WTC11 (cell line): Measurements from ENCODE around the gene PLCL2.

ENCODE experiments used
- ATF1 ChIP-seq: sonication (generic); formaldehyde crosslinking; IDR thresholded peaks from 2 replicates; pipeline ENCODE4 v1.8.1; 2023; ENCODE audit warnings: mild to moderate bottlenecking, moderate library complexity, missing genetic modification reagents
- EMX1 ChIP-seq: fragments of 250-450 bp; sonication (Bioruptor Pico); IDR thresholded peaks from 2 replicates; pipeline ENCODE4 v1.8.0; 2021; ENCODE audit warnings: mild to moderate bottlenecking
- ETV6 ChIP-seq: sonication (generic); formaldehyde crosslinking; IDR thresholded peaks from 2 replicates; pipeline ENCODE4 v1.8.1; 2022; ENCODE audit warnings: mild to moderate bottlenecking, missing genetic modification reagents
- MXD4 ChIP-seq: fragments of 250-450 bp; sonication (Bioruptor Pico); IDR thresholded peaks from 2 replicates; pipeline ENCODE4 v1.8.0; 2021; ENCODE audit warnings: mild to moderate bottlenecking, moderate library complexity, borderline replicate concordance
- NR1H2 ChIP-seq: sonication (generic); formaldehyde crosslinking; IDR thresholded peaks from 2 replicates; pipeline ENCODE4 v1.9.0; 2021; ENCODE audit warnings: mild to moderate bottlenecking, moderate library complexity, missing genetic modification reagents
- NR2C2 ChIP-seq: sonication (generic); formaldehyde crosslinking; IDR thresholded peaks from 2 replicates; pipeline ENCODE4 v1.8.0; 2022; ENCODE audit warnings: mild to moderate bottlenecking, missing genetic modification reagents
- RELA ChIP-seq: sonication (generic); formaldehyde crosslinking; IDR thresholded peaks from 2 replicates; pipeline ENCODE4 v1.8.1; 2022; ENCODE audit warnings: missing genetic modification reagents, mild to moderate bottlenecking, borderline replicate concordance
- ZBTB21 ChIP-seq: sonication (generic); formaldehyde crosslinking; IDR thresholded peaks from 2 replicates; pipeline ENCODE4 v1.8.1; 2023; ENCODE audit warnings: mild to moderate bottlenecking, missing genetic modification reagents, borderline replicate concordance
- TF ChIP-seq, protein P1 (sequence below): fragments of 200-600 bp; IDR thresholded peaks from 2 replicates; pipeline ENCODE4 v1.8.0; 2022; ENCODE audit warnings: antibody characterized with exemption
- TF ChIP-seq, protein P2 (sequence below): sonication (generic); formaldehyde crosslinking; IDR thresholded peaks from 2 replicates; pipeline ENCODE4 v1.8.0; 2023; ENCODE audit warnings: missing genetic modification reagents, mild to moderate bottlenecking, borderline replicate concordance
- TF ChIP-seq, protein P3 (sequence below): sonication (generic); formaldehyde crosslinking; conservative IDR thresholded peaks from 2 replicates; pipeline ENCODE4 v1.8.1; 2022; ENCODE audit warnings: mild to moderate bottlenecking, missing genetic modification reagents
- TF ChIP-seq, protein P4 (sequence below): sonication (generic); formaldehyde crosslinking; IDR thresholded peaks from 2 replicates; pipeline ENCODE4 v1.8.0; 2023; ENCODE audit warnings: missing genetic modification reagents

DNA sequence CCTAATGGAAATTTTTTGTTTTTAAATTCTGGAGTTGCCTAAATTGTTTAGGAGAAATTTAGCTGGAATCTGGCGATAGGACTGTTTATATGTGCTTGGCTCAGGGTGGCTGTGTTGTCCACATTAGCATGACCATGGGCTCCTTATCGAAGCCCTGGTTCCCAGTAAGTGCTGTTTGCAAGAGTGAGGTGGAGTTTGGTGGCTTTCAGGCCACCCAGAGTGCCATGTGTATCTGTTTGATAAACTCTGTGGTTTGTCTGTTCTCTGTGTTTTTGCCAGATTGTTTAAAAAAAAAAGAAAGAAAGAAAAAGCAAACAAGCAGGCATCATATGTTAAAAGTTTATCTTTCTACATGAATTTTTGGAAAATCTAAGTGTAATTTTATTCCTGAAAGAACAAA, 51.5 kb downstream of the PLCL2 start:
- no peak for TF ChIP-seq ATF1 (CRISPR knock-in tag)
- TF ChIP-seq, protein P1, sequence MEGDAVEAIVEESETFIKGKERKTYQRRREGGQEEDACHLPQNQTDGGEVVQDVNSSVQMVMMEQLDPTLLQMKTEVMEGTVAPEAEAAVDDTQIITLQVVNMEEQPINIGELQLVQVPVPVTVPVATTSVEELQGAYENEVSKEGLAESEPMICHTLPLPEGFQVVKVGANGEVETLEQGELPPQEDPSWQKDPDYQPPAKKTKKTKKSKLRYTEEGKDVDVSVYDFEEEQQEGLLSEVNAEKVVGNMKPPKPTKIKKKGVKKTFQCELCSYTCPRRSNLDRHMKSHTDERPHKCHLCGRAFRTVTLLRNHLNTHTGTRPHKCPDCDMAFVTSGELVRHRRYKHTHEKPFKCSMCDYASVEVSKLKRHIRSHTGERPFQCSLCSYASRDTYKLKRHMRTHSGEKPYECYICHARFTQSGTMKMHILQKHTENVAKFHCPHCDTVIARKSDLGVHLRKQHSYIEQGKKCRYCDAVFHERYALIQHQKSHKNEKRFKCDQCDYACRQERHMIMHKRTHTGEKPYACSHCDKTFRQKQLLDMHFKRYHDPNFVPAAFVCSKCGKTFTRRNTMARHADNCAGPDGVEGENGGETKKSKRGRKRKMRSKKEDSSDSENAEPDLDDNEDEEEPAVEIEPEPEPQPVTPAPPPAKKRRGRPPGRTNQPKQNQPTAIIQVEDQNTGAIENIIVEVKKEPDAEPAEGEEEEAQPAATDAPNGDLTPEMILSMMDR = no peak
- no peak for TF ChIP-seq NR2C2
- no peak for TF ChIP-seq RELA (CRISPR knock-in tag)
- TF ChIP-seq ZBTB21 = no peak
- TF ChIP-seq, protein P2, sequence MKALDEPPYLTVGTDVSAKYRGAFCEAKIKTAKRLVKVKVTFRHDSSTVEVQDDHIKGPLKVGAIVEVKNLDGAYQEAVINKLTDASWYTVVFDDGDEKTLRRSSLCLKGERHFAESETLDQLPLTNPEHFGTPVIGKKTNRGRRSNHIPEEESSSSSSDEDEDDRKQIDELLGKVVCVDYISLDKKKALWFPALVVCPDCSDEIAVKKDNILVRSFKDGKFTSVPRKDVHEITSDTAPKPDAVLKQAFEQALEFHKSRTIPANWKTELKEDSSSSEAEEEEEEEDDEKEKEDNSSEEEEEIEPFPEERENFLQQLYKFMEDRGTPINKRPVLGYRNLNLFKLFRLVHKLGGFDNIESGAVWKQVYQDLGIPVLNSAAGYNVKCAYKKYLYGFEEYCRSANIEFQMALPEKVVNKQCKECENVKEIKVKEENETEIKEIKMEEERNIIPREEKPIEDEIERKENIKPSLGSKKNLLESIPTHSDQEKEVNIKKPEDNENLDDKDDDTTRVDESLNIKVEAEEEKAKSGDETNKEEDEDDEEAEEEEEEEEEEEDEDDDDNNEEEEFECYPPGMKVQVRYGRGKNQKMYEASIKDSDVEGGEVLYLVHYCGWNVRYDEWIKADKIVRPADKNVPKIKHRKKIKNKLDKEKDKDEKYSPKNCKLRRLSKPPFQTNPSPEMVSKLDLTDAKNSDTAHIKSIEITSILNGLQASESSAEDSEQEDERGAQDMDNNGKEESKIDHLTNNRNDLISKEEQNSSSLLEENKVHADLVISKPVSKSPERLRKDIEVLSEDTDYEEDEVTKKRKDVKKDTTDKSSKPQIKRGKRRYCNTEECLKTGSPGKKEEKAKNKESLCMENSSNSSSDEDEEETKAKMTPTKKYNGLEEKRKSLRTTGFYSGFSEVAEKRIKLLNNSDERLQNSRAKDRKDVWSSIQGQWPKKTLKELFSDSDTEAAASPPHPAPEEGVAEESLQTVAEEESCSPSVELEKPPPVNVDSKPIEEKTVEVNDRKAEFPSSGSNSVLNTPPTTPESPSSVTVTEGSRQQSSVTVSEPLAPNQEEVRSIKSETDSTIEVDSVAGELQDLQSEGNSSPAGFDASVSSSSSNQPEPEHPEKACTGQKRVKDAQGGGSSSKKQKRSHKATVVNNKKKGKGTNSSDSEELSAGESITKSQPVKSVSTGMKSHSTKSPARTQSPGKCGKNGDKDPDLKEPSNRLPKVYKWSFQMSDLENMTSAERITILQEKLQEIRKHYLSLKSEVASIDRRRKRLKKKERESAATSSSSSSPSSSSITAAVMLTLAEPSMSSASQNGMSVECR (CRISPR knock-in tag) = no peak
- TF ChIP-seq NR1H2 (CRISPR knock-in tag) = no peak
- TF ChIP-seq ETV6 (CRISPR knock-in tag) = no peak
- TF ChIP-seq, protein P3, sequence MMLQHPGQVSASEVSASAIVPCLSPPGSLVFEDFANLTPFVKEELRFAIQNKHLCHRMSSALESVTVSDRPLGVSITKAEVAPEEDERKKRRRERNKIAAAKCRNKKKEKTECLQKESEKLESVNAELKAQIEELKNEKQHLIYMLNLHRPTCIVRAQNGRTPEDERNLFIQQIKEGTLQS (CRISPR knock-in tag) = no peak
- TF ChIP-seq MXD4 = no peak
- TF ChIP-seq EMX1 (CRISPR knock-in tag) = no peak
- TF ChIP-seq, protein P4, sequence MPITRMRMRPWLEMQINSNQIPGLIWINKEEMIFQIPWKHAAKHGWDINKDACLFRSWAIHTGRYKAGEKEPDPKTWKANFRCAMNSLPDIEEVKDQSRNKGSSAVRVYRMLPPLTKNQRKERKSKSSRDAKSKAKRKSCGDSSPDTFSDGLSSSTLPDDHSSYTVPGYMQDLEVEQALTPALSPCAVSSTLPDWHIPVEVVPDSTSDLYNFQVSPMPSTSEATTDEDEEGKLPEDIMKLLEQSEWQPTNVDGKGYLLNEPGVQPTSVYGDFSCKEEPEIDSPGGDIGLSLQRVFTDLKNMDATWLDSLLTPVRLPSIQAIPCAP (CRISPR knock-in tag) = no peak
